NCI-H226 (cell line): ENCODE measurements around the gene BCHE.
A peak's percentile ranks its signal among the peaks of the same experiment; 100 is the strongest.
"Not testable (repeated sequence)": the region's sequence is repeated elsewhere in the genome, so short reads cannot be mapped to it uniquely, and the experiment has no call there.

Experiments used
- DNase-seq: peaks from one replicate; pipeline ENCODE4 v3.0.0-alpha.2; 2015

The BCHE gene

DNA sequence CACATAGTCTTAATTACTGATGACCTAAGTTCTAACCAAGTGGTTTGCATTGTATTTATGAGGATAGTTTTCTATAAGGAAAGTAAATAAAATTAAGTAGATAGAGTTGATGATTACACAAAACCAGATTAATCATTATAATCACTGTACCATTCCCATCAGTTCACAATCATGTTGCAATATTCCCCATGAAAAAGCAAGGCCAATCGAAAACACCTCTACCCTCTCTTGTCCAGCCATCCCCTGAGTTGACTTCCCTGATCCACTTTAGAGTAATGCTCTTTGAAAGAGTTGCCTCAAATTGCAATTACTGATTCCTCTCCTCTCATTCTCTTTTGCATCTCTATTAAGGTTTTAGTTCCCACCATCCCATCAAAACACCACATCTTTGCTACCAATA lies 21.0 kb downstream of the BCHE start:
- DNase-seq, result no peak

DNA sequence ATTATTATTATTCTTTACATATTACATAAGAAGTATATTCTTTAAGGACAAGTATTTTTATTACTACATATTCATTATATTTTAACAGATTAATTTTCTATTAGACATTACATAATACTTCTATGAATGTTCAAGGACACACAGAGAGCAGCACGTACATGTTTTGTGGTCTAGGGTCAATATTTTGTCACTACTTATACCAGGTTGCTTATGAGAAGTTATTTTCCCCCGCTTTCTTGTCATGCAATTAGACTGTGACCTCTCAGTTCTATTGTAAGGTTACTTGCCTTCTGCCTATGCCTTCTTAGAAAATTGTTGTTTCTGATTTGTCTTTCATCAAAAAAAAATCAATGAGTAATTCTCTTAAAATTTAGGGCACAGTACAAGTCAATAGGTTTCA lies 21.5 kb downstream of the BCHE start:
- no peak for DNase-seq

DNA sequence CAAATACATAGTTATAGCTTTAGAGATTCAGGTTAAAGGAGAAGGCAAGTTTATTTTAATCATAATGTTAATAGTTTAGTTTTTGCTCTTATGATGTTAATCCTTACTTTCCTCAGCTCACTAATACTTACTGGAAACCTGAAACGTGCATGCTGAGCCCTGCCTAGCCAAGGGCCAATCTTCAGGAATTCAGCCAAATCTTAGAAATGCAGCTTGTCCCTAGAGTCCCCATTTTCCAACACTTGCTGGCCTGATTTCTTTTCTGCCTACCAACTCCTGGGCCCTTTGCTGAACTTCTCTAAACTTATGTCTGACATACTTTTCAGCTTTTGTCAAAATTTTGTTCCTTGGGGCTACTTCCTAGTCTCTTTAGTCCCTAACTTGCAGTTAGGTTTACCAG lies 22.8 kb downstream of the BCHE start:
- DNase-seq, result no peak

DNA sequence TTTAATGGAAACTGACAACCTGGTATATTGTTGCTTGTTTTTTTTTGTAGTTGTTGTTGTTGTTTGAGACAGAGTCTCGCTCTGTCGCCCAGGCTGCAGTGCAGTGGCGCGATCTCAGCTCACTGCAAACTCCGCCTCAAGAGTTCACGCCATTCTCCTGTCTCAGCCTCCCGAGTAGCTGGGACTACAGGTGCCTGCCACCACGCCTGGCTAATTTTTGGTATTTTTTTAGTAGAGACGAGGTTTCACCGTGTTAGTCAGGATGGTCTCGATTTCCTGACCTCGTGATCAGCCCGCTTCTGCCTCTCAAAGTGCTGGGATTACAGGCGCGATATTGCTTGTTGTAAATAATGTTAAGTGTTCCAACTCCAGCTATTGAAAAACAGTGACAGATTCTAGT lies 29.3 kb downstream of the BCHE start:
- DNase-seq, result not testable (repeated sequence)

DNA sequence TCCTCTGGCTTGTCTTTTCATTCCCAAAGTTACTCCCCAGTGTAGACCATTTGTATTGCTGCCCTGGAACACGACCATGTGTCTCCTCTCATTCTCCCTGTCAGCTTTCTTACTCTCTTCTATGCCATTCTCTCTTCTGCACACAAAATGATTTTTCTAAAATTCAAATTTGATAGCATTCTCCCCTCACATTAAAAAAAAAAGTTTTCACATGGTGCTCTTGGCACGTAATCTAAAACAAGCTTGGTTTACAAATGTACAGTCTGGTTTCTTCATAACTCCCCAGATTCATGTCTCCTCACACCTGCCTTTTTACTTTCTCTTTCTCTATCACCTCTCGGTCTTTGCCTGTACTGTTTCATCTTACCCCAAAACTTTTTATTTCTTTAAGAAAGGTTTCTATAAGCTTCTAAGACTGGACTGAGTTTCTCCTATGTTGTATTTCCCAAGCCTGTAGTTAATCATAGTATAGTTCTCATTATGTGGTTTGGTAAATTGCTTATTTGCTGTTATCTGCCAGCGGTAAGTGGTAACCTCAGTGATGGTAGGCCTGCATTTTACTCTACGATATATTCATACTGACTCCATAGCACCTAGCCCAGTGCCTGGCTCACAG lies 31.2 kb downstream of the BCHE start:
- no peak for DNase-seq

DNA sequence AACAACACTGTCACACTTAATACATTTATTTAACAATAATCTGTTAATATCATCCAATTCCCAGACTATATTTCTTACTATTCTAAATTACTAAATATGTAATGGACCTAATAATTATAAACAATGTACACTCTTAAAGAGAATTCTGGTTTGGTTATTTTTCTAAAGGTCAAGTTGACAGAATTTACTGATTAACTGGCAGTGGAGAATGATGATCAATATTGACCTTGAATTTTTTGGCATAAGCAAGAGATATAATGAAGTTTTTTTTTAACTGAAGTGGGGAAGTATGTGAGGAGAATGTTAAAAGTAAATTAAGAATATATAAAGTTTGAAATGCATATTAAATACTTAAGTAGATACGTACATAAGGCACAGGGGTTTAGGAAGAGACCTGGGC lies 33.8 kb downstream of the BCHE start:
- no peak for DNase-seq

DNA sequence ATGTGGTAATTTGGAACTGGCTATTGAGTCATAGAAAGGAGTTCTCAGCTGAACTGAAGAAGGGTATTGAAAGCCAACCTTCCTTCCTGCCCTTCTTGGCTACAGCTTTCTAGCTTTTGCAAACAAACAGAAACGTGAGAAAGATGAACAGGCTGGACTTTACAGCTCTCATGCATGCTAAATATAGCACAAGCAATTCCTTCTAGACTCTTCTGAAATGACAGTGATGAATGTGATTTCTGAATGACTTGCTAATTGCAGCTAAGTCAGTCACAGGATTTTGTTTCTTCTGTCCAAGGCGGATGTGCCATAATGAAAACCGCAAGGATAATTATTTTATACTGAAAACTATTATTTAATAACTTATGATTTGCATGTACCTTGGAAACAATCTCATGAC lies 36.3 kb downstream of the BCHE start:
- peak; percentile 27 for DNase-seq

DNA sequence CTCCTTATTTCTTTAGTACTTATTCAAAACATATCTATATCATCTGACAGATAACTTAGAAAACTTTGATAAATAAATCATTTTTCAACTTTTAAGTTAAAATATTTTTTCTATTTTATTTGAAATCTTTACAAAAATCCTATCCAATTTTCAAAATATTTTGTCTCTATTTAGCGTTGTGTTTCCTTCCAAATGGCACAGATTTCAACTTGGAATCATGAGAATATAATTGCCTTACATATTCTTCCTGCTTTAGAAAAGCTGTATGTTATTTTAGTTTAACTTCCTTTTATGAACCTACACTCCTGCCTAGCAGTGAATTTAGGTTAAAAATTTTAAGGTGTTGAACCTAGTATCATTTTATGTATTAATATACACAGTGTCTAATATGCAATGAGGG lies 38.2 kb downstream of the BCHE start:
- no peak for DNase-seq

DNA sequence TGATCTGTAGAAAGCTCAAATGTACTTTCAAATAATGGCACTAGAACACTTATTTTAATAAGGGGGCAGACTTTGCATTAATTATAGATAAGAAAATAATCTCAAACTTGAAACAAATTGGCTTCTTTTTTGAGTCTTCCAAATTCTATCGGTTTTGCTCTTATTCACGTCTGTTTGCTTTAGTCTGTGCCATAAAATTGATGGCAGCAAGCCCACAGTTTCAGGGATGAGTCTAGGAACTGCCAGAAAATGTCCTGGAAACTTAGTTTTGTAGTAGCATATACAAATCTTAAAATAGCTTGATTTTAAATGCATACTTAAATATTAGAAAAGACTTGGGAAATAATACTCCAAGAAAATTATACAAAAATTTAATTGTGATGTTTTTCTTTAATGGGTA lies 39.7 kb downstream of the BCHE start:
- no peak for DNase-seq

DNA sequence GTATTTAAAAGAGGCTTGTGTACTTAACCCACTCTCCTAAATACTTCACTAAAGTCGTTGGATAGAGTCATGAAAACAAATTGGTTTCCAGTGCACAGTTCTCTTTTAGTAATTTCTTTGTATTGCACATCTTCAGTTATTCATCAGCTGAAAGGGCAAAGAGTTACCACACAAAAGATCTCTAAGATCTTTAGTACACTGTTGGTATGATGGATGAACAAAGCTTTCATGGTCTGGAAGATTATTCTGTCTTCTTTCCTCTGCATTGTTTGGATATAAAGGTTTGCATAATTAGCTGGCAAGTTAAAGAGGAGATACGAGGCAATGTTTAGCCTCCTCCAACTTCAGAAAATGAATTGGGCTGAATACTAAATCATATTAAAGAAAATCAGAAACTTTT lies 40.5 kb downstream of the BCHE start:
- no peak for DNase-seq

DNA sequence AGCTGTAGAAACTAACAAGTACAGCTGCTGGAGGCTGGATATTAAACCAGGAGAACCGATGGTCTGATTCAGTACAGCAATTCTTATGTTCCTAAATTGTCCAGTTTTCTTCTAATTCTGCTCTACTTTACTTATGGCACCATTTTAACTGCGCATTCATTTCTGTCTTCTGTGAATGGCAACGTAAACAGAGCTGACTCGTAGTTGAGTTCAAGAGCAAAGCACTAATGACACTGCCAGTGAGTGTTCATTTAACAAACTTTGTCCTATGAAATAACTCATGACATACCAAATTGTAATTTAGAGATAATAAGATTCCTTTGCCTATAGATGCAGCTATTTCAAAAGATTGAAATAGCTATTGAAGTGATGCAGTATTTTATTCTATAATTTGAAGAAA lies 48.7 kb downstream of the BCHE start:
- DNase-seq, result no peak

DNA sequence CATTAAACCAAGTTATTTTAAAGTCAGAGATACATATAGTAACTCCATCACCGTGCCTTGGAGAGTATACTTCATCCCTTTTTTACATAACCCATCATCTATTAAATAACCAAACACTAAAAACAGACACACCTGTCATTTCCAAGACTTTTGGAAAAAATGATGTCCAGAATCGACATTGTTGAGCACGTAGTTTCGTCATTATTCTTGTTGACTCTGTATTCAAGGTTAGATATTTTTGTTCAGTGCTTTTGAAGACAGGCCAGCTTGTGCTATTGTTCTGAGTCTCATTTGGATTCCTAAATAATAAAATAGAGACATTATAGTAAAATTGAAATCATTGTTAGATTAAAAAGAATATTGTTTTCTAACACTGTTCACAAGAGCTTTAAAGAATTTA lies 51.2 kb downstream of the BCHE start:
- DNase-seq, result no peak

DNA sequence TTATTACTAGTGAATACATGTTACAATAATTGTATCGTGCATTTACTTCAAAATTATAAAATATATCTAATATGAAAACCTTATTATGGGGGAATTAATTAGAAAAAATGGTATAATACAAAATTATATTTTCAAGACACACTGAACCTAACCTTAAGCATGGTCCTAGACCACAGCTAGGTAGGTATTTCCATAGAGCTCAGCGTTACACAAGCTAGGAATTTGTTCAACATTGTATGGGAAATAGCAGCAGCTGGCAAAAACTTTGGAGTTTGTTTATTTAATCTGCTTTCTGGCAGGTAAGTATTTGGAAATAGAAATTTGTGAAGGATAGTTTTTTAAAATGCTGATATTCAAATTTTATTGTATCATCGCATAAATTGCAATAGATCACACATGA lies 52.9 kb downstream of the BCHE start:
- no peak for DNase-seq

DNA sequence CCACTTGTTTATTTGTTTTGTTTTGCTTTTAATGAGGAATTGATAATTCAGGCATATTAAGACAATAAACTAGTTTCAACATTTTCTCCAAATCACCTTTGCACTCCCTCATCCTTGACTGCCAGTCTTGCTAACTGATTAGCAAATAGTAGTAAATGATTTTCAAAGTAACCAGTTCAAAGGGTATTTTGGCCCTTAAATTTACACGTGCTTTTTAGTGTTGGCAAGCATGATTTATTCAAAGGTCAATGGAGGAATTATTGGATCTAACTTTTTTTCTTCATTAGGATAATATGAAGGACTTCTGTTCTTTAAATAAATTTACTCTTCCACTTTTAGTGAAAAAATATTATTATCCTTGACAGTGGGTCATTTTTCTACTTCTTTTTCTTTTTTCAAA lies 53.8 kb downstream of the BCHE start:
- no peak for DNase-seq

DNA sequence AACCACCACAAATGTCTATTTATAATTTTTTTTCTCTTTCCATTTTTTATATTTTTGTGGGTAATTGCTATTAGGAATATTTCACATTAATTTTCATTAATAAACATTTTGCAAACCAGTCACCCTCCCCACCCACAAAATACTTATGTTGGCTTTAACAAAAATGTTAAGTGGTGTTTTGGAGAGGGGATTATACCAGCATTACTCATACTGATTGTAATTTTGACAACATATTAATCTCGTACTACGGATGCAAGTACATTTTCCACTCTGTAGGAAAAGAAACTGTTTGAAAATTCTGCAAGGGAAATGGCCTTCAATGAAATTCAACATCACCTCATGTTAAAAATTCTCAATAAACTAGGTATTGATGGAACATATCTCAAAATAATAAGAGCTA lies 58.3 kb downstream of the BCHE start:
- no peak for DNase-seq

DNA sequence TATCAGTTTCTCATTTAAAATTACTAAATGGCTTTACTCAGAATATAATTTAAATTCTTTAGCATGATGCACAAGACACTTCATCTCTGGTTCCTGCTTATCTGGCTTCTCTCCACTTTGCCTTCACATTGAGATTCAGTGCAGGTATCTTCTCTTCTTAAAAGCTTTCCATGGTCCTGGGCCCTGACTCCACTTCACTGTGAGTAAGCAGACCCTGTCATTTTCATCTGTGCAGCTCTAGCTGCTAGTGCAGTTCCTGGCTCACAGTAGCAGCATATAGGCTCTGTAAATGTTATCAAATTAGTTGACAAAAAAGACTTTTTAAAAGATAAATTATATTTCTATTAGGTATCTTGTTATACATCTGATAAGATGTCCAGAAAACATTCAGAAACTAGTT lies 58.8 kb downstream of the BCHE start:
- DNase-seq, result no peak

DNA sequence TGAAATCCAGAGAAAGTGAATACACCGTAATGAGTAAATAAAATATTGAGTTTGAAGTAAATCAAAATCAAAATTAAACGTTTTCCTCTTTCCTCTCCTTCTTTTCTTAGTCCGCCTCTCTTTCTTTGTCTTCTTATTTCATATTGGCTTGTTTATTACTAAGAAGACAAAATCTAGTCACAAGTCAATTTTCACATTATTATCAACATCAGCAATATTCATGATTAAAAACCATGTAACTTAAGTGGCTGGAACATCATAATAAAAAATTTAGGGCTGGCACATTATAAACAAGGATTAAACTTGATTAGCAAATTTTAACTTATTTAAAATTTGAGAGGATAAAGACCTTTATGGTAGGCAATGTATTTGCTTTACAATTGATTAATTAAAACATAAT lies 61.4 kb downstream of the BCHE start:
- DNase-seq, result no peak

DNA sequence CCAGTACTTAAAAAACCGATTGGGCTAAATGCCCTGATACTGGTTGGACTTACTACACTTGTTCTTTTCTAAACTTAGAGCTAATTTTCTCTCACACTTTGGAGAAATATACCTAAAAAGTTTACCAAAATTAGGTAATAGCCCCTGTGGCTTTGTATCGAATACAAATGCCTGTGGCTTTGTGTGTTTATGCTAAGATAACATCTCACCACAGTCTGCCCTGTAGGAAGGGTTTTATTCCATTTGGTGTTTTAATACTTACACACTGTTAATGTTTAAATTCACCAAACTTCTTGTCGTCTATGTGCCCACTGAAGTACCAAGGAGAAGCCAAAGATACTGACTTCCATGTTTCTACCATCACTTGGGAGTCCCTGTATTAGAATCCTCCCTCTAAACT lies 66.4 kb downstream of the BCHE start:
- DNase-seq, result peak; percentile 35

DNA sequence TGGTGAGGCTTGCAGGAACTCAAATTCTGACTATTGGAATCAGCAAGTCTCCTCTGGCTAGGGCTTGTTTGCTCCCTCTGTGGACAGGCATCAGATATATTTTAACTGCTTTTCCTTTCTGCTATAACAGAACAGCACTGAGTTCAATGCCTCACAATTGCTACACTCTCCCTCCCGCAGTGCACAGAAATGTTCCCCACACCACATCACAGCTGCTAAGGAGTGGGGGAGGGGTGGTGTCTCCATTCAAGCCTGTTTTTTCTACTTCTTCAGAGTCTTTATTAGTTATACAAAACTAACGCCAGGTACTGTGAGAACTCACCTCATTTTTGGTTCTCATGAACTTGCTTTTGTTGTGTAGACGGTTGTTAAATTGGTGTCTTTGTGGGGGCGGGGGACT lies 68.5 kb downstream of the BCHE start:
- no peak for DNase-seq

DNA sequence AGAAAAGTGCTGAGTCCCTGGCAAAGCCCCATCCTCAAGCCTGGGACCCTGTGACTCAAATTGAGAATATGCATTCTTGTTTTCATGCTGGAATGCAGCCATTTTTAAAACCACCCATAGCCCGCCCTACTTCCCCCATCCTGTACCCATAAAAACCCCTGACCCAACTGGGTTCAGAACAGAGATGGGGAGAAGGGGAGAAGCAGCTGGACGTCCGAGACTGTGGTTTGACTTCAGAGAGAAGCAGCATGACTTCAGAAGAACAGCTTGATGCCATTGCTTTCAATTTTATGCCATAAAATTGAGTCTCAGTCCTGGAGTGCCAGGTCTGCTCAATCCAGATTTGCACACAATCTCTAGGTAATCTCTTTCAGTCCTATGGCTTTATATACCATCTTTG lies 78.2 kb downstream of the BCHE start:
- DNase-seq, result no peak

DNA sequence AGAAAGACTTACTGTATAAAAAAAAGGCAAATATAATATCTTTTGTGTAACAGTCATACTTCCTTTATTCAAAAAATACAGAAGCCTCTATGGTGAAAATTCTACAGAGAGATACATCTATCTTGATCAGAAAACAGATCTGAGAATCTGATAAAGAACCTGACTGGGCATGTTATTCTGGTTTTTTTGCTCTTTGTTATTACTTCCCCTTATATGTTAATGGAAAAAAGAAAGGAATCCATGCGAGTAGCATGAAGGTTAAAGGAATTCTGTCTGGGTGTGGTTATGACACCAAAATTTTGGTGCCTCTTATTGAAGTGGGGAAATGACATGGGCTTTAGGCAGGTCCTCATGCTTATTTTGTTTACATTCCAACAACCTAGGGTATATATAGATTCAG lies 81.7 kb downstream of the BCHE start:
- no peak for DNase-seq

DNA sequence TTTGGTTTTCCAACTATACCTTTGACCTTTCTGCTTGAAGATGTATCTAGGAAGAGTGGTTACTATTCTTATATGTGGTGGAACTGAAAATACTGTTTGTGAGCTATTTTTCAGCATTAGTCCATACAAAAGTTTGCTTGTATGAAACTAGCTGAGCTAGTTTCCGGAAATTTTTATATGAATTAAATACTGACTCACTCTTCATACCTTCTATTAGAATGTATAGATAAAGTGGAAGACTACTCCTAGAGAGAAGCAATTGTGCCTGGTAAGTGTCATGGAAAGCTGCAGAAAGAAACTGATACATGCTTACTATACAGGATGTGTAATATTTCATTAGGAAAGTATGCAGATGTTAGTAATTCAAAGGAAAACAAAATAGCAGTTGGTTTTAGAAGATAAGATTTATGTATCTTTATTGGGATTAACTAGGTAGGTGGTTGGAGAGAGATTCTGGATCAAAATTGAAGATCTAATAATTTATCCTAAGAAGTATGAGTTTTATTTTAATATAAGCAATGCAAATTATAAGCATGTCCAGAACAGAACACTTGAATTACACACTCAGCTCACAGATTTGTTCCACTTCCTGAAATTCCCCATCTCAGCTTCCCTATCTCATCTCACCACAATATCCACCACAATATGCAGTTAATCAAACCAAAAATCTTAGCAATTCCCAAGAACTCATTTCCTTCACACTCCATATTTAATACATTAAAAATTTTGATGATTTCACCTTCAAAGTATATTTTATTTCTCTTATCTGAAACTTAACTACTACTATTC lies 82.8 kb downstream of the BCHE start:
- peak; percentile 43 for DNase-seq

DNA sequence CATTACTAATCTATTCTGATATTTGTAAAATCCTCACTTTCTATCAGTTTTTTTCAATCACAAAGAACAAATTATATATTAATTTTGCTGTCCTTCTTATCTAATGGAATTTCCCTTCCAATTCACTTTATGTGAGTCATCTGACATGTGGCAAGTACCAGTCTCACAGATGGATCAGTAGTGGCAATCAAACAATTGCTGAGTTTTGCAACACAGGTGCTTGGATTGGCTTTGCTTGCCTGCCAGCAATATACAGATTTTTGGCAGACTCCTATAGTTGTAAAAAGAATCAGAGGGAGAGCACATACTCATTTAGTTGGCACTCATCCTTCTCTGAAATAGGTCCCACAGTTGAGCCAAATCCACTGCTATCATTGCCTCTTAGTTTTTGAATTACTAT lies 83.7 kb downstream of the BCHE start:
- DNase-seq, result peak; percentile 80

DNA sequence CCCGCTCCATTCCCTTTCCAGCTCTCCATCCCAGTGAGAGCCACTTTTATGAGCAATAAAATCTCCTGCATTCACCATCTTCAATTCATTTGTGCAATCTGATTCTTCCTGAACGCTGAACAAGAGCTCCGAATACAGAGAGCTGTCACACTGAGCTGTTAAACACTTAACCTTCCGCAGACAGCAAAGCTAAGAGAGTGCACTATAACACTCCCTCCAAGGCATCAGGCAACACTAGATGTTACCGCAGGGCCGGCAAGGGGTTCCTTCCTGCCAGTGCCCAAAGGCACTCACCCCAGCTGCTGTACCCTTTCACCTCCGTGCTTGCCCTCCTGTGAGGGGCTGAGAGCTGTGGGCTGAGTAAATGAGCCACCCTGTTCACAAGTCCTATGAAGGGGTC lies 85.6 kb downstream of the BCHE start:
- no peak for DNase-seq

DNA sequence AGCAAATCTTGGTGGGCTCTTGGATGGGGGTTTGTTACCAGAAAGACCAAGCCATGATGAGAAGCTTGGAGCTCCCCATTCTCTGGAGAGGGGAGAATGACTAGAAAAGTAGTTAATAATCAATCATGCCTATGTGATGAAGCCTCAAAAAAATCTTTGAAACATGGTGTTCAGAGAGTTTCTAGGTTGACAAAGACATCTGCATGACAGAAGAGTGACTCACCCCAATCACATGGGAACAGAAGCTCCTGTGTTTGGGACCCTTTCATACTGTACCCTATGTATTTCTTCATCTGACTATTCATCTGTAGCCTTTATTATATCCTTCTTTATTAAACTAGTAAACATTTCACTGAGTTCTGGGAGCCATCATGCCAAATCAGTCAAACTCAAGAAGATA lies 87.4 kb downstream of the BCHE start:
- no peak for DNase-seq
